B cell (primary cell): Measurements from ENCODE around the gene IFIT1B. TPM values are rescaled to one million over a fixed set of nuclear protein-coding genes. Genes with fewer than 3 reads are reported as not detected.

Source experiments
- ATAC-seq: fragments of 200-7000 bp; cut with Tn5 transposase; one replicate; pipeline ENCODE4 v1.10.0; 2021; ENCODE audit warnings: low read depth, mild to moderate bottlenecking, moderate number of reproducible peaks, moderate library complexity
- CTCF ChIA-PET: fragments of 350-600 bp; sonication (Branson Sonifier 250); formaldehyde crosslinking; loops from one replicate; lab custom pipeline; 2021; ENCODE audit warnings: antibody characterized with exemption, inconsistent platforms; lab: Charles Lee
- POLR2A ChIA-PET: fragments of 350-600 bp; sonication (Branson Sonifier 250); formaldehyde crosslinking; loops from one replicate; lab custom pipeline; 2021; ENCODE audit warnings: antibody characterized with exemption; lab: Charles Lee
- DNase-seq: peaks from one replicate; pipeline ENCODE4 v3.0.0; 2013
- H2AFZ ChIP-seq: 2 replicates; pipeline ENCODE4 v1.6.1; 2012; ENCODE audit warnings: mild to moderate bottlenecking, low read depth, low read length; ENCODE audit not compliant: insufficient read depth, poor library complexity, severe bottlenecking
- H3K27ac ChIP-seq, 2 donors: 1 replicate in 1 of 2; 2 replicates in 1 of 2; pipeline ENCODE4 v1.5.1; 2012 to 2013; ENCODE audit warnings: low read length in 2 of 2, mild to moderate bottlenecking in 2 of 2, moderate library complexity in 1 of 2
- H3K27me3 ChIP-seq, 4 experiments: fragments of 200-600 bp in 1 of 4; sonication (generic) in 1 of 4; replicated peaks in 1 of 4; 1 replicate in 2 of 4; 2 replicates in 2 of 4; pipeline versions ENCODE4 v1.6.1 to v1.7.0; 2013 to 2016; ENCODE audit warnings: low read length in 3 of 4, mild to moderate bottlenecking in 2 of 4, mixed read lengths in 1 of 4, moderate library complexity in 1 of 4; ENCODE audit not compliant: insufficient read depth in 4 of 4, control insufficient read depth in 3 of 4; ENCODE audit errors: control extremely low read depth in 1 of 4
- H3K36me3 ChIP-seq, 2 experiments: replicated peaks in 1 of 2; 1 replicate in 1 of 2; 2 replicates in 1 of 2; pipeline versions ENCODE4 v1.6.1 to v1.7.1; 2013; ENCODE audit warnings: low read length in 1 of 2; ENCODE audit not compliant: insufficient read depth in 2 of 2, control insufficient read depth in 1 of 2; ENCODE audit errors: control extremely low read depth in 1 of 2, extremely low read depth in 1 of 2
- H3K4me1 ChIP-seq, 2 donors: fragments of 200-600 bp in 1 of 2; sonication (generic) in 1 of 2; 1 replicate in 1 of 2; 2 replicates in 1 of 2; pipeline versions ENCODE4 v1.5.1 to v1.6.1; 2013 to 2017; ENCODE audit warnings: low read length in 2 of 2; ENCODE audit not compliant: control insufficient read depth in 2 of 2, insufficient read depth in 2 of 2
- H3K4me2 ChIP-seq: replicated peaks from 2 replicates; pipeline ENCODE3; 2012; ENCODE audit warnings: mild to moderate bottlenecking, low read depth, low read length; ENCODE audit not compliant: poor library complexity, severe bottlenecking
- H3K4me3 ChIP-seq, 5 experiments: fragments of 200-600 bp in 1 of 5; sonication (generic) in 1 of 5; 1 replicate in 3 of 5; 2 replicates in 2 of 5; pipeline versions ENCODE4 v1.5.1 to v1.7.0; 2011 to 2016; ENCODE audit warnings: low read length in 4 of 5, mild to moderate bottlenecking in 4 of 5, low read depth in 2 of 5, control low read depth in 1 of 5, moderate library complexity in 1 of 5; ENCODE audit not compliant: insufficient read depth in 1 of 5; ENCODE audit errors: control extremely low read depth in 1 of 5, extremely low read depth in 1 of 5
- H3K79me2 ChIP-seq: fragments of 200-600 bp; sonication (generic); one replicate; pipeline ENCODE4 v1.6.0; 2016; ENCODE audit warnings: low read length; ENCODE audit not compliant: control insufficient read depth, insufficient read depth
- H3K9ac ChIP-seq: fragments of 200-600 bp; sonication (generic); 2 replicates; pipeline ENCODE4 v1.6.1; 2017; ENCODE audit warnings: mild to moderate bottlenecking, low read length, moderate library complexity
- H3K9me3 ChIP-seq, 3 donors: one replicate each; pipeline versions ENCODE4 v1.6.1 to v1.7.1; 2013; ENCODE audit warnings: low read length in 2 of 3; ENCODE audit not compliant: control insufficient read depth in 2 of 3, insufficient read depth in 1 of 3; ENCODE audit errors: control extremely low read depth in 1 of 3
- H4K20me1 ChIP-seq: 2 replicates; pipeline ENCODE4 v1.6.0; 2012; ENCODE audit warnings: mild to moderate bottlenecking, low read length; ENCODE audit not compliant: insufficient read depth, control insufficient read depth, poor library complexity, severe bottlenecking
- H3K27ac Mint-ChIP-seq: one replicate; pipeline ENCODE4 v1.8.0; 2021; ENCODE audit warnings: mixed read lengths
- H3K27me3 Mint-ChIP-seq: one replicate; pipeline ENCODE4 v1.8.0; 2021; ENCODE audit warnings: mixed read lengths
- H3K4me1 Mint-ChIP-seq: one replicate; pipeline ENCODE4 v1.8.0; 2021; ENCODE audit warnings: mixed read lengths
- H3K4me3 Mint-ChIP-seq: one replicate; pipeline ENCODE4 v1.8.0; 2021; ENCODE audit warnings: mixed read lengths
- H3K9me3 Mint-ChIP-seq: one replicate; pipeline ENCODE4 v1.8.0; 2022; ENCODE audit warnings: mixed read lengths; ENCODE audit not compliant: insufficient read depth
- EZH2 ChIP-seq: IDR thresholded peaks from 2 replicates; pipeline ENCODE4 v1.6.1; 2012; ENCODE audit warnings: borderline replicate concordance, low read depth, mild to moderate bottlenecking, moderate library complexity, low read length; ENCODE audit not compliant: insufficient read depth, poor library complexity, severe bottlenecking
- WGBS: methylation state at CpG from one replicate; pipeline ENCODE4 v1.1.5; 2013; ENCODE audit warnings: missing lambda C conversion rate; ENCODE audit not compliant: insufficient coverage; 5-methylcytosine and 5-hydroxymethylcytosine counted together
- intact Hi-C: fragments of 100-400 bp; cut with micrococcal nuclease; formaldehyde crosslinking; loops from one replicate; pipeline ENCODE4 v1.10.0; 2022
- polyA plus RNA-seq: library from polyadenylated mRNA; depleted of rRNA; stranded (reverse); fragments of >200 nt; gene quantifications from 2 replicates; pipeline ENCODE4 v1.2.3, GENCODE V29; 2012
- total RNA-seq, 2 donors: library from RNA; stranded (reverse); fragments of 120-200 nt in 1 of 2; gene quantifications; 1 replicate in 1 of 2; 2 replicates in 1 of 2; pipeline versions ENCODE4 v1.2.3 to v1.2.4, GENCODE V29; 2013 to 2022
- TF ChIP-seq, protein P1 (sequence below): fragments of 200-600 bp; IDR thresholded peaks from one replicate; pipeline ENCODE4 v1.8.0; 2022; ENCODE audit warnings: antibody characterized with exemption, mild to moderate bottlenecking

Gene IFIT1B
- total and polyA plus RNA-seq, 2 donors (not counting 1 experiment from before 2014, with no cell fraction given) = not detected

DNA sequence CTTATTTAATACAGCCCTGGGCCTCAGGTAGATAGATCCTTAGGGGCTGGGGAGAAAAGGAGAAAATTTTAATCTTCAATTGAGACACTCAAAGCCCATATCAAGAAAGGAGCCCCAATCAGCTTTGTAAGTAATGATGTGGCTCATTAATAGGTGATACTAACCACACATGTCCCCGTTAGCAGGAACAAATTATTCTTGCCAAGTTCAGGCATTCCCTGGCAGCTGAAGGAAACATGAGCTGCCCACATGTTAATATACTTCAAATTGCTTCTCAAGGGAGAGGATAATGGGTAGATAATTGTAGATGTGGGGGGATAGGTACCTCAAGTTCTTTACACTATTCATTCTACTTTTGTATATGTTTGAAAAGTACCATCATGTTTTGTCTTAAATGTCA lies 51.0 kb downstream of the IFIT1B start:
- H3K4me3 ChIP-seq = no peak overlapping the region
- H3K9me3 Mint-ChIP-seq = no peaks in the 10 kb centered on the region
- H3K27ac Mint-ChIP-seq = no peak overlapping the region
- no peaks in the 10 kb centered on the region for H3K79me2 ChIP-seq
- no peak overlapping the region for H2AFZ ChIP-seq
- no peaks in the 10 kb centered on the region for H3K4me1 ChIP-seq
- TF ChIP-seq EZH2 = no peak
- TF ChIP-seq, protein P1, sequence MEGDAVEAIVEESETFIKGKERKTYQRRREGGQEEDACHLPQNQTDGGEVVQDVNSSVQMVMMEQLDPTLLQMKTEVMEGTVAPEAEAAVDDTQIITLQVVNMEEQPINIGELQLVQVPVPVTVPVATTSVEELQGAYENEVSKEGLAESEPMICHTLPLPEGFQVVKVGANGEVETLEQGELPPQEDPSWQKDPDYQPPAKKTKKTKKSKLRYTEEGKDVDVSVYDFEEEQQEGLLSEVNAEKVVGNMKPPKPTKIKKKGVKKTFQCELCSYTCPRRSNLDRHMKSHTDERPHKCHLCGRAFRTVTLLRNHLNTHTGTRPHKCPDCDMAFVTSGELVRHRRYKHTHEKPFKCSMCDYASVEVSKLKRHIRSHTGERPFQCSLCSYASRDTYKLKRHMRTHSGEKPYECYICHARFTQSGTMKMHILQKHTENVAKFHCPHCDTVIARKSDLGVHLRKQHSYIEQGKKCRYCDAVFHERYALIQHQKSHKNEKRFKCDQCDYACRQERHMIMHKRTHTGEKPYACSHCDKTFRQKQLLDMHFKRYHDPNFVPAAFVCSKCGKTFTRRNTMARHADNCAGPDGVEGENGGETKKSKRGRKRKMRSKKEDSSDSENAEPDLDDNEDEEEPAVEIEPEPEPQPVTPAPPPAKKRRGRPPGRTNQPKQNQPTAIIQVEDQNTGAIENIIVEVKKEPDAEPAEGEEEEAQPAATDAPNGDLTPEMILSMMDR = no peak
- no peak overlapping the region for H3K4me3 Mint-ChIP-seq
- WGBS = no CpG with 5 or more reads among the region's 1 CpG
- no peak overlapping the region for H3K4me2 ChIP-seq
- H3K27me3 Mint-ChIP-seq = no peaks in the 10 kb centered on the region
- H3K9ac ChIP-seq = no peak overlapping the region
- H3K27ac ChIP-seq = no peak overlapping the region
- H3K4me1 Mint-ChIP-seq = no peaks in the 10 kb centered on the region
- intact Hi-C loops = no loop called here
- DNase-seq (no peak), ATAC-seq (no peak)
- H3K9me3 ChIP-seq = no peaks in the 10 kb centered on the region
- H3K27me3 ChIP-seq = no peaks in the 10 kb centered on the region
- no peaks in the 10 kb centered on the region for H4K20me1 ChIP-seq
- CTCF ChIA-PET = interaction anchor here (0.7 to 1.3 kb wide), 4 partner anchors 11 to 182 kb away, joined by 3 to 6 read pairs (median 3); no protein-coding TSS in a partner anchor
- POLR2A ChIA-PET = interaction anchor here (0.6 kb wide), 1 partner anchor 240 kb away, joined by 3 read pairs; no protein-coding TSS in a partner anchor
- H3K36me3 ChIP-seq = no peaks in the 10 kb centered on the region

GRCh38 chr10:89431977-89432376 lies 54.1 kb downstream of the IFIT1B start:
- 95% methylated on average over 2 of the region's 3 CpGs for WGBS

More at GRCh38 chr10:89431977-89432376, 54.1 kb downstream of the IFIT1B start:
- Histone ChIP-seq H3K36me3 (no peaks in the 10 kb centered on the region), H2AFZ (no peak overlapping the region), H3K27me3 (peaks cover 0 to 7% (median 4%) of the 10 kb centered on the region in 4 experiments), H3K79me2 (no peaks in the 10 kb centered on the region), H3K4me3 (no peak overlapping the region), H3K27ac (no peak overlapping the region), H3K9ac (no peak overlapping the region), H3K4me2 (no peak overlapping the region), H3K4me1 (no peaks in the 10 kb centered on the region), H3K9me3 (no peaks in the 10 kb centered on the region), H4K20me1 (no peaks in the 10 kb centered on the region)
- DNase-seq = no peak
- Mint-ChIP-seq H3K9me3 (no peaks in the 10 kb centered on the region), H3K27me3 (peaks cover 14% of the 10 kb centered on the region), H3K4me1 (no peaks in the 10 kb centered on the region), H3K4me3 (no peak overlapping the region), H3K27ac (no peak overlapping the region)
- intact Hi-C loops = no loop called here
- no peak for ATAC-seq
- ChIA-PET POLR2A (no interaction called here), CTCF (interaction anchor here (0.7 to 0.9 kb wide), 2 partner anchors 18 to 133 kb away, joined by 3 read pairs; partner anchors contain the start of gene IFIT5)
- no peak for TF ChIP-seq EZH2
- TF ChIP-seq, protein P1 = no peak
